Liver (tissue), 3 donors: Measurements from ENCODE around the gene SPHK1.

Experiments
- CTCF ChIP-seq: fragments of 150-350 bp; IDR thresholded peaks from 2 replicates; pipeline ENCODE4 v1.5.1; 2017; ENCODE audit warnings: improper control_type of control experiment, low read depth, low read length; ENCODE audit not compliant: missing input control
- JUND ChIP-seq, 2 donors: IDR thresholded peaks; 2 replicates each; pipeline ENCODE4 v1.6.1; 2016; ENCODE audit warnings: antibody characterized with exemption in 2 of 2
- MAX ChIP-seq: IDR thresholded peaks from 2 replicates; pipeline ENCODE4 v1.6.1; 2016; ENCODE audit warnings: antibody characterized with exemption
- NR2F2 ChIP-seq: IDR thresholded peaks from 2 replicates; pipeline ENCODE4 v1.6.1; 2016; ENCODE audit warnings: antibody characterized with exemption
- RAD21 ChIP-seq, 2 donors: IDR thresholded peaks; 2 replicates each; pipeline ENCODE4 v1.6.1; 2016; ENCODE audit warnings: antibody characterized with exemption in 2 of 2, mild to moderate bottlenecking in 2 of 2
- REST ChIP-seq: IDR thresholded peaks from 2 replicates; pipeline ENCODE4 v1.6.1; 2016; ENCODE audit warnings: antibody characterized with exemption, mild to moderate bottlenecking
- SP1 ChIP-seq: IDR thresholded peaks from 2 replicates; pipeline ENCODE4 v1.6.1; 2018; ENCODE audit warnings: antibody characterized with exemption, mild to moderate bottlenecking
- TAF1 ChIP-seq: conservative IDR thresholded peaks from 2 replicates; pipeline ENCODE4 v1.6.1; 2016; ENCODE audit warnings: antibody characterized with exemption, mild to moderate bottlenecking
- donor health status: healthy.
- donor health status: healthy.

- no peak for TF ChIP-seq NR2F2
- no peak for TF ChIP-seq CTCF
- TF ChIP-seq TAF1: no peak
- no peak for TF ChIP-seq RAD21 (IDR thresholded peaks at IDR 0.05)
- no peak for TF ChIP-seq SP1
- TF ChIP-seq REST: no peak
- no peak for TF ChIP-seq MAX
- TF ChIP-seq JUND (IDR thresholded peaks at IDR 0.05): no peak
Observed at GRCh38 chr17:76426853-76427252, 42.4 kb downstream of the SPHK1 start.
